Lower leg skin (tissue), 4 donors: ENCODE measurements around the gene EIF2B5. TPM values are rescaled to one million over a fixed set of nuclear protein-coding genes. Genes with fewer than 3 reads are reported as not detected.

Experiments
- DNase-seq, 2 donors: peaks; one replicate each; pipeline ENCODE4 v3.0.0-alpha.2; 2019; ENCODE audit warnings: low spot score in 2 of 2
- H3K4me3 ChIP-seq: fragments of 200-600 bp; sonication (generic); 2 replicates; pipeline ENCODE4 v1.5.1; 2017; ENCODE audit warnings: mild to moderate bottlenecking, low read depth; ENCODE audit not compliant: poor library complexity, severe bottlenecking
- POLR2A ChIP-seq, 2 donors: fragments of 450-650 bp; IDR thresholded peaks; one replicate each; pipeline ENCODE4 v1.6.1; 2016 to 2017; ENCODE audit warnings: antibody characterized with exemption in 2 of 2, mild to moderate bottlenecking in 1 of 2, moderate library complexity in 1 of 2
- WGBS, 2 donors: methylation state at CpG; one replicate each; pipeline ENCODE4 v1.1.5; 2018; 5-methylcytosine and 5-hydroxymethylcytosine counted together
- intact Hi-C: fragments of 100-400 bp; cut with DNase I; formaldehyde crosslinking; loops from one replicate; pipeline ENCODE4 v1.15.0; 2023; ENCODE audit warnings: low total_unique reads
- total RNA-seq, 4 donors: library from RNA; depleted of rRNA; stranded (reverse); fragments of >200 nt; gene quantifications; one replicate each; pipeline ENCODE4 v1.1.0, GENCODE V29; 2016
- TF ChIP-seq, protein P1 (sequence below), 3 donors: fragments of 450-650 bp; IDR thresholded peaks; one replicate each; pipeline ENCODE4 v1.5.1; 2016; ENCODE audit warnings: antibody characterized with exemption in 3 of 3, mild to moderate bottlenecking in 3 of 3, moderate library complexity in 2 of 3

EIF2B5 gene
- total RNA-seq, 4 donors from 2014 or later: 36.5 to 52.5 (median 40.1) TPM

DNA sequence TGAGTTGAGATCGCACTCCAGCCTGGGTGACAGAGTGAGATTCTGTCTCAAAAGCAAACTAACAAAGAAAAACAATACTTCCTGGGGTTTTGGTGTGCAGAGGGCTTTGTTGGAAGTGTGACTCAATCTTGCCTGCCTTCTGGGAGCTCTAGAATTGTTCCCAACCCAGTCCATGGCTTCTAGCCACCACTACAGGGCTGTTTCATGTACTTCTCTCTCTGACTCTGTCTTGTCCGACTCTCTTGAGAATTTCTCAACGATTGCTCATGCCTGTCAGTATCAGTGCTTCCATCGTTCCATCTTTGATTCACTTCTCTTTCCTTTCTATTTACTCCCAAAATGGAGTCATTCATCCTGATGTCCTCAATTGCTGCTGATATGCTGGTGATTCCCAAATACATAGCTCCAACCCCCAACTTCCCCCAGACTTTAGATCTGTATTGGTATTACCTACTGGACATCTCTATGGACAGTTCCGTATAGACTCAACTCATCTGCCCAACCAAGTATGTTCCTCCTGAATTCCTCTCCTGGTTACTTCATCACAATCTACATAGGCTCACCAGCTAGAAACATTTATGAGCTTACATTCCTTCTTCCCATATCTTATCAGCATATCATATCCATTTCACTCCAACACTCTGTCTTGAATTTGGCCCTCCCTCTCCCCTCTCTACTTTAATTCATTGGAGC, 37.7 kb downstream of the EIF2B5 start:
- no peak overlapping the region for H3K4me3 ChIP-seq
- WGBS, 2 donors: 66 to 74% methylated on average over 5 of the region's 5 CpGs
- intact Hi-C loops: no loop called here
- TF ChIP-seq, protein P1, sequence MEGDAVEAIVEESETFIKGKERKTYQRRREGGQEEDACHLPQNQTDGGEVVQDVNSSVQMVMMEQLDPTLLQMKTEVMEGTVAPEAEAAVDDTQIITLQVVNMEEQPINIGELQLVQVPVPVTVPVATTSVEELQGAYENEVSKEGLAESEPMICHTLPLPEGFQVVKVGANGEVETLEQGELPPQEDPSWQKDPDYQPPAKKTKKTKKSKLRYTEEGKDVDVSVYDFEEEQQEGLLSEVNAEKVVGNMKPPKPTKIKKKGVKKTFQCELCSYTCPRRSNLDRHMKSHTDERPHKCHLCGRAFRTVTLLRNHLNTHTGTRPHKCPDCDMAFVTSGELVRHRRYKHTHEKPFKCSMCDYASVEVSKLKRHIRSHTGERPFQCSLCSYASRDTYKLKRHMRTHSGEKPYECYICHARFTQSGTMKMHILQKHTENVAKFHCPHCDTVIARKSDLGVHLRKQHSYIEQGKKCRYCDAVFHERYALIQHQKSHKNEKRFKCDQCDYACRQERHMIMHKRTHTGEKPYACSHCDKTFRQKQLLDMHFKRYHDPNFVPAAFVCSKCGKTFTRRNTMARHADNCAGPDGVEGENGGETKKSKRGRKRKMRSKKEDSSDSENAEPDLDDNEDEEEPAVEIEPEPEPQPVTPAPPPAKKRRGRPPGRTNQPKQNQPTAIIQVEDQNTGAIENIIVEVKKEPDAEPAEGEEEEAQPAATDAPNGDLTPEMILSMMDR (IDR thresholded peaks at IDR 0.05): no peak
- TF ChIP-seq POLR2A (IDR thresholded peaks at IDR 0.05): no peak
- DNase-seq: peak in 1 of 2 donors; percentile 53

DNA sequence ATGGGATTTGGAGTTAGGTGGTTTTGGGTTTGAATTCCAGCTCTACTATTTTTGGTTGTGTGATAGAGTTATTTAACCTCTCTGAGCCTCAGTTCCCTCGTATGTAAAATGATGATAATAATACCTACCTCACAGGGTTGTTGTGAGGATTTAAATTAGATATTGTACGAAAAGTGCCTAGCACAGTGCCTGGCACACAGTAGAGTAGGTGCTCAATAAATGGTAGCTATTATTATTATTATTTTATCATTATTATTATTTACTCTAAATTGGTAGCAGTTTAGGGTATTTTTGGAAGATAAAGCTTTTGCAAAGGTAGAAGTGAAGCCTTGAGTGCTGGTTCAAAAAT, 38.2 kb downstream of the EIF2B5 start:
- no peak for DNase-seq
- WGBS, 2 donors: 87 to 94% methylated on average over 2 of the region's 2 CpGs

DNA sequence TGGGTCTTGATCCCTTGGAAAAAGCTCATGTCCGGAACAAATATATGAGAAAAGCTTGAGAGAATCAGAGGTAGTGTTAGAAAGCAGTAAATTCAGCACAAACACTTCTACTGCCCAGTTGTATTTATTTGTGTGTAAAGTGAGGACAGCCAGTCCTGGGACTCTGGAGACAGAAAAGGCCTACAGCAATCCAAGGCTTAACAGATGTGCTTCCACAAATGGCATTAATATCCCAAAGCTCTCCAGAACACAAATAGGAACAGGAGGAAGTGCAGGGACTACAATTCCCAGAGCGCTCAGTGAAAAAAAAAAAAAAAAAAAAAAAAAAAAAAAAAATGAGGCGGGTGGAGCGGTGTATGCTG, 39.1 kb downstream of the EIF2B5 start:
- intact Hi-C loops: no loop called here
- no peak for DNase-seq
- TF ChIP-seq POLR2A (IDR thresholded peaks at IDR 0.05): no peak
- TF ChIP-seq, protein P1 (IDR thresholded peaks at IDR 0.05): no peak
- no peak overlapping the region for H3K4me3 ChIP-seq
- WGBS, 2 donors: 15 to 20% methylated on average over 4 of the region's 4 CpGs

More for the DNA sequence above, 38.2 kb downstream of the EIF2B5 start:
- no peak overlapping the region for H3K4me3 ChIP-seq
- TF ChIP-seq, protein P1 (IDR thresholded peaks at IDR 0.05): no peak
- no peak for TF ChIP-seq POLR2A (IDR thresholded peaks at IDR 0.05)
- intact Hi-C loops: no loop called here

DNA sequence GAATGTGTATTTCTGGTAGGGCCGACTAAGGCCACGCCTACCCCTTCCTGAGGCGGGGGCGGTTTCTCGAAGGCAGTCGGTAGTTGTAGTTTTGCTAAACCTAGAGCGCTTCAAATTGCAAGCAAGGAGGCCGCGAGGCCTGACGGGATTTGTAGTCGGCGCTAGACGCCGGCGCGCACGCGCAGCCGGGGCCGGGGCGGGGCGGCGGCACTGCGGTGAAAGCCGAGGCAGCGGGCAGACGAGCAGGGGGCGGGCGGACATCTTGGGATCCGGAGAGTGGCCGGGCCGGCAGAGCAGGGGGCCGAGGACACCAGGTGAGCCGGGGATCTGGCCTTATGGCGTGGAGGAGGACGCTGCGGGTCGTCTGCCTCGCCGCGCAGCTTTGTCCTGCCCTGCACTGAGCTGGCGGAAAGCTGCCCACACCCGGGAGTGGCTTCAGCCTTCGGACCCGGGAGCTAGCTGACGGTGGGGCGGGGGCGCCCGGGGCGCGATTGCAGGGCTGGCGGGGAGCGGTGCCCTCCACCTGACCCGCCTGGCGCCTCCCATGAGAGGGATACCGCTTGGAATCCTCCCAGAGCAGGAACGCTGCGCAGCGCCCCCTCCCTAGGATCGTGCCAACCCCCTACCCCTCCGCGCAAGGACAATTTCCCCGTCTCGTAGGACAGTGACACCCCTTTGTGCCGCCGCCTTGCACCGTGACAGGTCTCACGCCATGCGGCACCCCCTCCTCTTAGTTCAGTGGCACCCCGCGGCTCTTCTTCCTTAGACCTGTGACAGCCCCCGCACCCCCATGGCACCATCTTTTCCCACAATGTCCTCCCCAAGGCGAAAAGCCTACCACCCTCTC, 39.7 kb downstream of the EIF2B5 start, which contains the start of gene AP2M1:
Gene AP2M1 (plus strand): TSS at position 210 of the 847 bp plus-strand sequence. CDS start 2,139 bp downstream, outside the sequence.
- intact Hi-C loops: no loop called here
- H3K4me3 ChIP-seq: peak within 1 kb of the TSS; percentile 98
- peak in 1 of 2 donors; percentile 40 for TF ChIP-seq POLR2A (IDR thresholded peaks at IDR 0.05)
- TF ChIP-seq, protein P1 (IDR thresholded peaks at IDR 0.05): no peak
- WGBS, 2 donors: 1% methylated on average over 48 to 63 of the region's 73 CpGs
- DNase-seq: peak; percentile 99

DNA sequence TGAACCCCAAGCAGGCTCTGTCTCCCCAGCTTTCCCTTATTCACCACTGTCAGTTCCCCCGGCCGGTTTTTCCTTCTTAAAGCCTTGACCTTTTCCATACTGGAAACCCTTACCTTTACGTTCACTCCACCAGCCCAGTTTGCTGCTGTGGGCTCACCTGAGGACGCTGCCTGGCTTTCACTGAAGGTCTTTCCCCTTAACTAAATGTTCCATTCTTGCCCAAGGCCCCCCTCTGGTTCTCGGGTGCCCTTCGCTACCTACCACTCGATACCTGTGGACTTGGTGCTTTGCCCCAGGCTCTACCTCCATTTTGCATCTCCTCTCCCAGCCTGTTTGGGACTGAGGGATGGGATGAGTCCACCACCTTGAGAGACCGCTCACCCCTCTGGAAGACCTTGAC, 40.3 kb downstream of the EIF2B5 start:
- H3K4me3 ChIP-seq: peak overlapping the region; percentile 98
- intact Hi-C loops: no loop called here
- TF ChIP-seq, protein P1 (IDR thresholded peaks at IDR 0.05): no peak
- no peak for TF ChIP-seq POLR2A (IDR thresholded peaks at IDR 0.05)
- no peak for DNase-seq
- 12 to 16% methylated on average over 8 of the region's 8 CpGs for WGBS, 2 donors
